ENCODE measurements around the gene RBPMS2.
A peak's percentile ranks its signal among the peaks of the same experiment; 100 is the strongest.

RBPMS2 gene

DNA sequence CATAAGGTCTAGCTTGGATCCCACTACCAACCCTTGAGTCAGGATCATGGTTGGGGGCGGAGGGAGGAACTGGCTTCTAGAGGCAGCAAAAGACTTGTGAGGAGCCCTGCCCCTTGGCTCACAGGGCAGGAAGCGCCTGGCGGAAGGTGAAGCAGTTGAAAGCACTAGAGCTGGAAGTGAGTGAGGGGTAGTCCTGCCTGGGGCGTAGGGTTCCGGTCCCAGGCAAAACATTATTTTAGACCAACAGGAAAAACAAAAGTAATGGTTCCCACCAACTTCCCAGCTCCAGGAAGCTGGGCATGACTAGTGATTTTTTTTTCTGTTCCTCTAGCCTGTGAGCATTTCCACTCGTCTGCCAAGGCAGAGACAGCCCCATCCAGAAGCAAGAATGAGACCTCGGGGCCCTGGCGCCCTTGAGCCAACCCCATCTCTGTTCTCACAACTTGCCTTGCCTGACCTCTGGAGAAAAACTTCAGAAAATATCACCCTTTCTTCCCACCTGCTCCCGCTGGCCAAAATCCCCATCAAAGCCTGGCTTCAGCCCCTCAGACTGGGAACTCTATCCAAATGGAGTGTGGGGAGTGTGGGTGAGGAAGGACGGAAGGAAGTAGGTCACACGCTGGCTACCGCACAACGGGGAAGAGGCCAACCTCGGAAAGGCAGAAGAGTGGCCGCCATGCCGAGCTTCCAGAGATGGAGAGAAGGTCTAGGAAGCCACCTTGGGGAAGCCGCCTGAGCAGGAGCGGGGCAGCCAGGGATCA, 57.5 kb downstream of the RBPMS2 start:
- no peak overlapping the region for H3K9ac ChIP-seq (ENCODE audit: low read depth, low read length)
- H3K27ac ChIP-seq (ENCODE audit: low read depth, low read length): no peak overlapping the region
- H3K4me1 ChIP-seq (ENCODE audit: control insufficient read depth, insufficient read depth, low read length): no peaks in the 10 kb centered on the region
- no peaks in the 10 kb centered on the region for H3K27me3 ChIP-seq (ENCODE audit: control insufficient read depth, insufficient read depth, low read length)
- no peaks in the 10 kb centered on the region for H3K9me3 ChIP-seq (ENCODE audit: control insufficient read depth, insufficient read depth, low read length)
- no peak overlapping the region for H3K4me3 ChIP-seq (ENCODE audit: low read depth, low read length)
- H3K36me3 ChIP-seq (ENCODE audit: control insufficient read depth, insufficient read depth, low read length): peaks cover 73% of the 10 kb centered on the region

DNA sequence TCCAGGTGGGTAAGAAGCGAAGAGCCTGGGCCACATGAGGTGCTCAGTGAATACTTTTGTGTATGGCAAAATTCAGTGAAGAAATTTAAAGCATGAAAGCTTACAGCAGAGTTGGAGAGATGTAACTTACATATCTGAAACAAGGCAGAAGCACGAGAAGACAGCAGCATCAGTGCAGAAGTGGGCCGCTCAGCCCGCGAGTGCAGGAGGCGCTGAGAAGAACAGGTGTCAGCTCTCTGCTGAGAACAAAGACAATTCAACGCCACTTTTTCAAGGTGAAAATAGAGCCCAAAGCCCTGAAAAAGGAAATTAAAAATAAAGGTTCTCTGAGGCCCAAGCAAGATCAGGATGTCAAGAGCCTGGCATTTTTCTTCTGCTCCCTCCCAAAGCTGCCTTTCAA, 58.3 kb downstream of the RBPMS2 start:
- H3K4me1 ChIP-seq (ENCODE audit: control insufficient read depth, insufficient read depth, low read length): no peaks in the 10 kb centered on the region
- no peak overlapping the region for H3K4me3 ChIP-seq (ENCODE audit: low read depth, low read length)
- no peak overlapping the region for H3K9ac ChIP-seq (ENCODE audit: low read depth, low read length)
- peaks cover 77% of the 10 kb centered on the region for H3K36me3 ChIP-seq (ENCODE audit: control insufficient read depth, insufficient read depth, low read length)
- H3K27ac ChIP-seq (ENCODE audit: low read depth, low read length): no peak overlapping the region
- H3K9me3 ChIP-seq (ENCODE audit: control insufficient read depth, insufficient read depth, low read length): no peaks in the 10 kb centered on the region
- H3K27me3 ChIP-seq (ENCODE audit: control insufficient read depth, insufficient read depth, low read length): no peaks in the 10 kb centered on the region

DNA sequence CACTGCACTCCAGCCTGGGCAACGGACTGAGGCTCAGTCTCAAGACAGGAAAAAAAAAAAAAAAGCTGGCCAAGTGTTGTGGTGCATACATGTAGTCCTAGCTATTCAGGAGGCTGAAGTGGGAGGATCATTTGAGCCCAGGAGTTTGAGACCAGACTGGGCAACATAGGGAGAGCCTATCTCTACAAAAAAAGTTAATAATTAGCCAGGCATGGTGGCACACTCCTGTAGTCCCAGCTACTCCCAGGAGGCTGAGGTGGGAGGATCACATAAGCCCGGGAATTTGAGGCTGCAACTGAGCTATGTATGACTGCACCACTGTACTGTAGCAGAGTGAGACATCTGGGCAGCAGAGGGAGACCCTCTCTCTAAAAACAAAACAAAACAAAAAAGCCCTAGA, 58.9 kb downstream of the RBPMS2 start:
- Histone ChIP-seq H3K27me3 (ENCODE audit: control insufficient read depth, insufficient read depth, low read length) (no peaks in the 10 kb centered on the region), H3K36me3 (ENCODE audit: control insufficient read depth, insufficient read depth, low read length) (peaks cover 75% of the 10 kb centered on the region)

DNA sequence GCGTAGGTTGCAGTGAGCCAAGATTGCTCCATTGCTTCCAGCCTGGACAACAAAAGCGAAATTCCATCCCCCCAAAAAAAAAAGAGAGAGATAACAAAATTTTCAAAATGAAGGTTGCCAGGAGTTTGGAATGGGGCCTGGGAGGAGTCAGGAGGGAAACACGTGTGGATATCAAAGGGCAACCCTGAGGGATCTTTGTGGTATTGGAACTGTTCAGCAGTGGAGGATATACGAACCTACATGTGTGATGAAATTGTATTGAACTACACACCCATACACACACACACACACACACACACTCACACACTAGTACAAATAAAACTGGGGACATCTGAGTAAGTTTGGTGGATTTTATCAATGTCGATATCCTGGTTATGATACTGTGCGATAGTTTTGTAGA, 61.8 kb downstream of the RBPMS2 start:
- Histone ChIP-seq H3K4me1 (ENCODE audit: control insufficient read depth, insufficient read depth, low read length) (no peaks in the 10 kb centered on the region), H3K9ac (ENCODE audit: low read depth, low read length) (no peak overlapping the region), H3K36me3 (ENCODE audit: control insufficient read depth, insufficient read depth, low read length) (peaks cover 66% of the 10 kb centered on the region), H3K9me3 (ENCODE audit: control insufficient read depth, insufficient read depth, low read length) (no peaks in the 10 kb centered on the region), H3K27ac (ENCODE audit: low read depth, low read length) (no peak overlapping the region), H3K4me3 (ENCODE audit: low read depth, low read length) (no peak overlapping the region), H3K27me3 (ENCODE audit: control insufficient read depth, insufficient read depth, low read length) (no peaks in the 10 kb centered on the region)

More for the DNA sequence above, 58.9 kb downstream of the RBPMS2 start:
- H3K9ac ChIP-seq (ENCODE audit: low read depth, low read length): no peak overlapping the region
- no peak overlapping the region for H3K27ac ChIP-seq (ENCODE audit: low read depth, low read length)
- no peaks in the 10 kb centered on the region for H3K4me1 ChIP-seq (ENCODE audit: control insufficient read depth, insufficient read depth, low read length)
- H3K9me3 ChIP-seq (ENCODE audit: control insufficient read depth, insufficient read depth, low read length): no peaks in the 10 kb centered on the region
- no peak overlapping the region for H3K4me3 ChIP-seq (ENCODE audit: low read depth, low read length)

DNA sequence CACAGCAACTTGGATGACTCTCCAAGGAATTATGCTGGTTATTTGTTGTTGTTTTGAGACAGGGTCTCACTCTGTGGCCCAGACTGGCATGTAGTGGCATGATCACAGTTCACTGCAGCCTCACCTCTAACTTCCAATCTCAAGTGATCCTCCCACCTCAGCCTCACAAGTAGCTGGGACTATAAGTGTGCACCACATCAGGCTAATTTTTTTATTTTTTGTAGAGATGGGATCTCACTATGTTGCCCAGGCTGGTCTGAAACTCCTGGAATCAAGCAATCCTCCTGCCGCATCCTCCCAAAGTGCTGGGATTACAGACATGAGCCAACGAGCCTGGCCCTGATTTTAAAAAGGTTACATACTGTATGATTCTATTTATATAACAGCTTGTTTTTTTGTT, 63.0 kb downstream of the RBPMS2 start:
- no peaks in the 10 kb centered on the region for H3K4me1 ChIP-seq (ENCODE audit: control insufficient read depth, insufficient read depth, low read length)
- no peaks in the 10 kb centered on the region for H3K27me3 ChIP-seq (ENCODE audit: control insufficient read depth, insufficient read depth, low read length)
- H3K9me3 ChIP-seq (ENCODE audit: control insufficient read depth, insufficient read depth, low read length): no peaks in the 10 kb centered on the region
- no peak overlapping the region for H3K9ac ChIP-seq (ENCODE audit: low read depth, low read length)
- no peak overlapping the region for H3K27ac ChIP-seq (ENCODE audit: low read depth, low read length)
- no peak overlapping the region for H3K4me3 ChIP-seq (ENCODE audit: low read depth, low read length)
- peaks cover 54% of the 10 kb centered on the region for H3K36me3 ChIP-seq (ENCODE audit: control insufficient read depth, insufficient read depth, low read length)

DNA sequence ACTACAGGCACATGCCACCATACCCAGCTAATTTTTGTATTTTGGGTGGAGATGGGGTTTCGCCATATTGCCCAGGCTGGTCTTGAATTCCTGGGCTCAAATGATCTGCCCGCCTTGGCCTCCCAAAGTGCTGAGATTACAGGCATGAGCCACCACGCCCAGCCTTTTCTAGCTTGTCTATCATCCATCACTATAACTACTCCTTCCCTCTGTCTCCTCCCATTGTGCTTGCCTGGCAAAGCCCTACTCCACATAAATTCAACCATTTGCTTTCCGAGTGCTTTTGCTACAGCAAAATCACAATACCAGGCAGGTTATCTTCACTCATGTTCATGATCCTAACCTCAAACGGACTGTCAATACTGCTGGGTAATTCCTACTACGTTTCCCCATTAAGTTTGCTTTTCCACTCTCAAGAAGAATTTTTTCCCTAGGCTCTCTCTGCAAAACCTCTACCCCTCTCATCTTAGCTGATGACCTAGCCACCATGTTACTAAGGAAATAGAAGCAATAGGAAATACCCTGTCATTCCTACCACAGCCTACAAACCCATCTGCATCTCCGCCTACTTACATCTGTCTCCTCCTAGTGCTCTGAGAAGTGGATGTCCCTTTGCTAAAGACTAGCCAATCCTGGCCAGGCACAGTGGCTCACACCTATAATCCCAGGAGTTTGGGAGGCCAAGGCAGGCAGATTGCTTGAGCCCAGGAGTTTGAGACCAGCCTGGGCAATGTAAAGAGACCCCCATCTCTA, 64.5 kb downstream of the RBPMS2 start:
- Histone ChIP-seq H3K9ac (ENCODE audit: low read depth, low read length) (no peak overlapping the region), H3K4me1 (ENCODE audit: control insufficient read depth, insufficient read depth, low read length) (no peaks in the 10 kb centered on the region), H3K9me3 (ENCODE audit: control insufficient read depth, insufficient read depth, low read length) (no peaks in the 10 kb centered on the region), H3K4me3 (ENCODE audit: low read depth, low read length) (no peak overlapping the region), H3K36me3 (ENCODE audit: control insufficient read depth, insufficient read depth, low read length) (peaks cover 45% of the 10 kb centered on the region), H3K27me3 (ENCODE audit: control insufficient read depth, insufficient read depth, low read length) (no peaks in the 10 kb centered on the region), H3K27ac (ENCODE audit: low read depth, low read length) (no peak overlapping the region)

DNA sequence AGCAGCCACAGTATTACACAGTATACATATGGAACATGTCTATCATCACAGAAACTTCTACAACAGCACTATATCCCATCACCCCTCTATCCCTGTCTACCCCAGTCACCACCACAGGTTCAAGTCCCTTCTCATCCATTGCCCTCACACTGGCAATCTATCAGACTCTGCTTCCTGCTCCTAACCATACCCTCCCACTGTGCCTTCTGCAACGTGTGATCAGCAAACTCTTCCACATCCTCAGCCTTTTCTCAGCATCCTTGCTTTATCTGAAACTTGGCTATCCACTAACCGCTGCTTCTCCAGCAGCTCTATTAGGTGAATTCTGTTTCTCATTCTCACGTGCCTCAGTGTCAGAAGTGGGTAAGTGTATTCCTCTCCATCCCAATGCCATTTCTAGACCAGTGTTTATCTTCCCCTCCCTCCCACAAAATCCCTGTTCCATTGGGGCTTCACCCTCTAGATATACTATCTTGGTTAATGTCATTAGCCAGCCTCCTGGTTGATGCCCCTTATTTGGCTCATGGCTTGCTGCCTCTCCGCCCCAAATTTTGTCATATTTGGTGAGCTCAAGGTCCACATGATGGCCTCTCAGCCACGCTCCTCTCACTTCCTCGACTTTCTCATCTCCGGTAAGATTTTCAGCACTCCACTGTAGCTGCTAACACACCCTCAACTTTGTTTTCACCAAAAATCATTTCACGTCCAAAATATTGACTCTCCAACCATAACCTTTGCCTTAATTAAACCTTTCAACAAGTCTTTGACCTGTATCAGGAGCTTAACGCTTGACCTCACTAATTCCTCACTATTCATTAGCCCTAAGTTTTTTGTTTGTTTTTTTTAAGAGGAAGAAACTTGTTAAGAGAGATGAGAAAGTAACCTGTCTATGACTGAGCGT, 69.1 kb downstream of the RBPMS2 start:
- Histone ChIP-seq H3K9me3 (ENCODE audit: control insufficient read depth, insufficient read depth, low read length) (no peaks in the 10 kb centered on the region), H3K27ac (ENCODE audit: low read depth, low read length) (no peak overlapping the region), H3K27me3 (ENCODE audit: control insufficient read depth, insufficient read depth, low read length) (no peaks in the 10 kb centered on the region), H3K4me1 (ENCODE audit: control insufficient read depth, insufficient read depth, low read length) (peaks cover 14% of the 10 kb centered on the region), H3K36me3 (ENCODE audit: control insufficient read depth, insufficient read depth, low read length) (peaks cover 28% of the 10 kb centered on the region), H3K4me3 (ENCODE audit: low read depth, low read length) (no peak overlapping the region), H3K9ac (ENCODE audit: low read depth, low read length) (no peak overlapping the region)

DNA sequence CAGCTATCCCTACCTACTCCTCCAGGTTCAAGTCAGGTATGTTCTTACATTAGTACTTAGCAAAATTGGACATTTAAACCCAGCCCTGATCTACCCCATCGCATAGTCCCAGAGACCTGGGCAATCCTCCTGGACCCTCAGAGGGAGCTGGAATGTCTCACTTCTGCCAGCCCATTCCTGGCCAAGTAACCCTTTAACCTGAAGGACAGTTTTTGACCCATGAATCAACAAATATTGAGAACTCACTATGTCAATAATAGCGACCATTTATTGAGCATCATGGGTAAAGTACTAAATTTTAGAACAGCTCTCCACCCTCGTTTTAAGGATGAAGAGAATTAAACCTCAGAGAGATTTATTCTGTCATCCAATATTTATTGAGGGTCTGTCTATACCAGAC, 70.4 kb downstream of the RBPMS2 start:
- Histone ChIP-seq H3K27me3 (ENCODE audit: control insufficient read depth, insufficient read depth, low read length) (no peaks in the 10 kb centered on the region), H3K9me3 (ENCODE audit: control insufficient read depth, insufficient read depth, low read length) (no peaks in the 10 kb centered on the region), H3K27ac (ENCODE audit: low read depth, low read length) (peak overlapping the region; percentile 14), H3K36me3 (ENCODE audit: control insufficient read depth, insufficient read depth, low read length) (peaks cover 26% of the 10 kb centered on the region), H3K4me3 (ENCODE audit: low read depth, low read length) (no peak overlapping the region), H3K4me1 (ENCODE audit: control insufficient read depth, insufficient read depth, low read length) (peaks cover 24% of the 10 kb centered on the region), H3K9ac (ENCODE audit: low read depth, low read length) (no peak overlapping the region)

DNA sequence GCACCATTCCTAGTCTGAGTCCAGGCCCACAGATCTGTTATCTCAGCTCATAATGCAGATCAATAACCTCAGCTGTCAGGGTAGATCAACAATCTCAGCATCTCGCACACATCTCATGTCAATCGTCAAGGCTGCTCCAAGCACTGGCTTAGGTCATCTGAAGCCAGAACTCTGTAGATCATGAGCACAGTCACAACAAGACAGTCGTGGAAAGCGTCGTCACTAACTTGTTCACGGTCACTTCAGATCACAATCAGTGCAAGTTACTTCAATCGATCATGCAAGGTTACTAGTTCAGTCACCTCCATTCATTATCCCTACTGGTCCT, 71.8 kb downstream of the RBPMS2 start:
- Histone ChIP-seq H3K36me3 (ENCODE audit: control insufficient read depth, insufficient read depth, low read length) (peaks cover 23% of the 10 kb centered on the region), H3K4me1 (ENCODE audit: control insufficient read depth, insufficient read depth, low read length) (peaks cover 38% of the 10 kb centered on the region), H3K9ac (ENCODE audit: low read depth, low read length) (peak overlapping the region; percentile 51), H3K27me3 (ENCODE audit: control insufficient read depth, insufficient read depth, low read length) (no peaks in the 10 kb centered on the region), H3K9me3 (ENCODE audit: control insufficient read depth, insufficient read depth, low read length) (no peaks in the 10 kb centered on the region), H3K4me3 (ENCODE audit: low read depth, low read length) (peak overlapping the region; percentile 53), H3K27ac (ENCODE audit: low read depth, low read length) (peak overlapping the region; percentile 90)

DNA sequence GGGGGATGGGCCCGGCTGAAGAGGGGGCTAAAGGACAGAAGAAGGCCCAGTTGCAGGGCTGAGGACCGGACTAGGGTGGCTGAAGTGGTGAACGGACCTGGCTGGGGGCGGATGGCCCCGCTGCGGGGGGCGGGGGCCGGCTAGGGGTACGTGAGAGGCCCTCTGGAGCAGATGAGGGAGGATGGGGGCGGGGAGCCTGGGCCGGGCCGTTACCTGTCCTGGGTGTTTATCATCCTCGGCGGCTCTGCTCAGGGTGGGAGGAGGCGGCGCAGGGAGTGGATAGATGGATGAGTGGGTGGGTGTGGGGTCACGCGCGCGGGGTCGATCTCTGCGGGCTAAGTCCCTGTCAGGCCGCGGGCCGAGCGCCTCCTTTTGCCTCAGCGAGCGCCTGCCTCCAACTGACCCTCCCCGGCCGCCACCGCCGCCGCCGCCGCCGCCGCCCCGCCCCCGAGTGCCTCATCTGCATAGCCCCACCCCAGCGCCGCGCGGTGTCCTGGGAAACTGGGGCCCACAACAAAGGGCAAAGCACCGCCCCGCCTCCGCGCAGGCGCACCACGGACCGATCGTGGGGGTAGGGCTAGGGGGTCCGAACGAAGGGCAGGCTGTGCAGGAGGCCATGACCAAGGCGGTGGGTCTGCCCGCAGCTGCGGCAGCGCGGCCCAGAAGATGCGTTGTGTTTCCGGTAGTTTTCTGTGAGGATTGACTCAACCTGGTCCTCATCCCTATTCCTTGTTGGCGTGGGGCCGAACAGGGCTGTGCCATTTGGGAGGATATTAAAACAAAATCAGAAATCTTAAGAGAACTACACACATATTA, 72.4 kb downstream of the RBPMS2 start:
- Histone ChIP-seq H3K36me3 (ENCODE audit: control insufficient read depth, insufficient read depth, low read length) (peaks cover 25% of the 10 kb centered on the region), H3K9ac (ENCODE audit: low read depth, low read length) (peak overlapping the region; percentile 88), H3K9me3 (ENCODE audit: control insufficient read depth, insufficient read depth, low read length) (no peaks in the 10 kb centered on the region), H3K27me3 (ENCODE audit: control insufficient read depth, insufficient read depth, low read length) (no peaks in the 10 kb centered on the region), H3K27ac (ENCODE audit: low read depth, low read length) (peak overlapping the region; percentile 99), H3K4me3 (ENCODE audit: low read depth, low read length) (peak overlapping the region; percentile 74), H3K4me1 (ENCODE audit: control insufficient read depth, insufficient read depth, low read length) (peaks cover 44% of the 10 kb centered on the region)

Measured in HUES48 (cell line).